CD4-positive, CD25-positive, alpha-beta regulatory T cell (primary cell): ENCODE measurements around the gene RFX1. TPM values are rescaled to one million over a fixed set of nuclear protein-coding genes. Genes with fewer than 3 reads are reported as not detected.
"Not testable (repeated sequence)": the region's sequence is repeated elsewhere in the genome, so short reads cannot be mapped to it uniquely, and the experiment has no call there.

Experiments
- ATAC-seq, 2 donors: fragments of 150-1000 bp; cut with Tn5 transposase; one replicate each; pipeline ENCODE4 v1.10.0; 2021; ENCODE audit warnings: low read depth in 2 of 2, moderate number of reproducible peaks in 2 of 2, moderate library complexity in 1 of 2
- DNase-seq, 3 donors: peaks; one replicate each; pipeline versions ENCODE4 v3.0.0 to v3.0.0-alpha.2; 2012 to 2022; ENCODE audit warnings: mixed read lengths in 1 of 3
- H3K27ac ChIP-seq: one replicate; pipeline ENCODE4 v1.7.0; 2013; ENCODE audit warnings: mild to moderate bottlenecking, low read length; ENCODE audit not compliant: insufficient read depth, poor library complexity, severe bottlenecking
- H3K27me3 ChIP-seq: one replicate; pipeline ENCODE4 v1.7.0; 2013; ENCODE audit warnings: low read length; ENCODE audit not compliant: control insufficient read depth, insufficient read depth
- H3K36me3 ChIP-seq: one replicate; pipeline ENCODE4 v1.7.0; 2013; ENCODE audit warnings: mild to moderate bottlenecking, low read length, moderate library complexity; ENCODE audit not compliant: control insufficient read depth, insufficient read depth
- H3K4me1 ChIP-seq: 2 replicates; pipeline ENCODE4 v1.7.0; 2013; ENCODE audit warnings: mild to moderate bottlenecking, low read length; ENCODE audit not compliant: insufficient read depth, control insufficient read depth, poor library complexity, severe bottlenecking
- H3K4me3 ChIP-seq: one replicate; pipeline ENCODE4 v1.7.0; 2013; ENCODE audit warnings: low read depth, mild to moderate bottlenecking, low read length, moderate library complexity
- H3K9me3 ChIP-seq, 2 experiments: 1 replicate in 1 of 2; 2 replicates in 1 of 2; pipeline ENCODE4 v1.7.0; 2013; ENCODE audit warnings: low read length in 2 of 2, mild to moderate bottlenecking in 1 of 2, moderate library complexity in 1 of 2; ENCODE audit not compliant: control insufficient read depth in 2 of 2
- H3K27ac Mint-ChIP-seq, 3 donors: one replicate each; pipeline ENCODE4 v1.8.0; 2020 to 2022; ENCODE audit warnings: mild to moderate bottlenecking in 3 of 3, mixed read lengths in 3 of 3, moderate library complexity in 2 of 3
- H3K27me3 Mint-ChIP-seq: one replicate; pipeline ENCODE4 v1.8.0; 2022; ENCODE audit warnings: mild to moderate bottlenecking, mixed read lengths
- H3K36me3 Mint-ChIP-seq: one replicate; pipeline ENCODE4 v1.8.0; 2020; ENCODE audit warnings: mixed read lengths
- H3K4me1 Mint-ChIP-seq, 4 donors: one replicate each; pipeline ENCODE4 v1.8.0; 2020 to 2022; ENCODE audit warnings: mixed read lengths in 4 of 4, mild to moderate bottlenecking in 1 of 4
- H3K4me3 Mint-ChIP-seq, 4 donors: one replicate each; pipeline ENCODE4 v1.8.0; 2020 to 2022; ENCODE audit warnings: mild to moderate bottlenecking in 4 of 4, mixed read lengths in 4 of 4, moderate library complexity in 3 of 4
- H3K9me3 Mint-ChIP-seq, 7 donors: one replicate each; pipeline ENCODE4 v1.8.0; 2020 to 2022; ENCODE audit warnings: mixed read lengths in 7 of 7, mild to moderate bottlenecking in 3 of 7, moderate library complexity in 2 of 7
- polyA plus RNA-seq, 4 donors: library from polyadenylated mRNA; unstranded; fragments of 300-500 nt; fragmentation: Illumina TruSeq; gene quantifications; one replicate each; pipeline ENCODE4 v1.2.3, GENCODE V29; 2021
- total RNA-seq: library from RNA; stranded (reverse); gene quantifications from one replicate; pipeline ENCODE4 v1.2.3, GENCODE V29; 2022

Gene RFX1
- total and polyA plus RNA-seq, 5 donors from 2014 or later, result 0.48 to 23.2 (median 1.1) TPM

DNA sequence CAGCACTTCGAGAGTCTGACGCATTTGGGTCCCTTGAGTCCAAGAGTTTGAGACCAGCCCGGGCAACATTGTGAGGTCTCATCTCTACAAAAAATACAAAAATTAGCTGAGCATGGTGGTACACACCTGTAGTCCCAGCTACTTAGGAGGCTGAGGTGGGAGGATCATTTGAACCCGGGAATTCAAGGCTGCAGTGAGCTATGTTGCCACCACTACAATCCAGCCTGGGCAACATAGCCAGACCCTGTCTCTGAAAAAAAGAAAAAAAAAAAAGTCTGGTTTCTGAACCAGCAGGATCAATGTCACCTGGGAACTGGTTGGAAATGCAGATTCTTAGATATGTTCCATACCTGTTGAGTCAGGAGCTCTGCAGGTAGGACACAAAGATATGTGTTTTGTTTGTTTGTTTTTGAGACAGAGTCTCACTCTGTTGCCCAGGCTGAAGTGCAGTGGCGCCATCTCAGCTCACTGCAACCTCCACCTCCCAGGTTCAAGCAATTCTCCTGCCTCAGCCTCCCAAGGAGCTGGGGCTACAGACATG lies 20.6 kb upstream of the RFX1 start:
- H3K27me3 Mint-ChIP-seq, H3K9me3 Mint-ChIP-seq, H3K27me3 ChIP-seq, H3K27ac Mint-ChIP-seq, ATAC-seq, H3K36me3 Mint-ChIP-seq, H3K27ac ChIP-seq, H3K36me3 ChIP-seq, H3K9me3 ChIP-seq, H3K4me3 ChIP-seq, DNase-seq: not testable (repeated sequence)
- peaks cover 0 to 24% (median 15%) of the 10 kb centered on the region in 4 donors for H3K4me1 Mint-ChIP-seq
- peak overlapping the region in 1 of 4 donors; percentile 35 for H3K4me3 Mint-ChIP-seq
- H3K4me1 ChIP-seq, result peaks cover 12% of the 10 kb centered on the region

DNA sequence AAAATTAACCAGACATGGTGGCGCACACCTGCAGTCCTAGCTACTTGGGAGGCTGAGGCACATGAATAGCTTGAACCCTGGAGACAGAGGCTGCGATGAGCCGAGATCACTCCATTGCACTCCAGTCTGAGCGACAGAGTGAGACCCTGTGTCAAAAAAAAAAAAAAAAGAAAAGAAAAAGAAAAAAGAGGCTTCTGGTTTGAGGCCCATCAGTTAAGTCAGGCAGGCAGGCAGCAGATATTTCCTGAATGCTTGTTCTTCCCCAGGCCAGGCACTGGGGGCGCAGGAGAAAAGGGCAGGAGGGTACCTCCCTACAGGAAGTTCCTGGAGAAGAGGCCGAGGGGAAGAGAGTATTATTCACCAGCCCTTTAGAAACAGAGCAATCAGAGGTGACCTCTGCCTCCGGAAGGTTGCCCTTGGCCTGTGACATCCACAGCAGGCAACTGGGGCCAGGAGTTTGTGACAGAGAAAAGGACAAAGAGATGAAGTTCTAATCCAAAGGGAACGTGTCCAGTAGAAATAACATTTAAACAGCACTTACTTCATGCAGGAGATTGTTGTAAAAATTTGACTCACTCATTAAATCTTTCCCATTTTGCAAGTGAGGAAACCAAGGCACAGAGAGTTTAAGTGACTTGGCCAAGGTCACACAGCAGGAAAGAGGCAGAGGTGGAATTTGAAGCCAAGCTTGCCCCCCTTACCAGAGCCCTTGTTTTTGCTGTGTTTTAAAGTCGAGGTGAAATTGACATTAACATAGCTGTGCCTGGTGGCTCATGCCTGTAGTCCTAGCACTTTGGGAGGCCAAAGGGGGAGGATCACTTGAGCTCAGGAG lies 17.5 kb upstream of the RFX1 start:
- no peak overlapping the region for H3K4me3 Mint-ChIP-seq
- no peaks in the 10 kb centered on the region for H3K36me3 Mint-ChIP-seq
- ATAC-seq, result no peak

DNA sequence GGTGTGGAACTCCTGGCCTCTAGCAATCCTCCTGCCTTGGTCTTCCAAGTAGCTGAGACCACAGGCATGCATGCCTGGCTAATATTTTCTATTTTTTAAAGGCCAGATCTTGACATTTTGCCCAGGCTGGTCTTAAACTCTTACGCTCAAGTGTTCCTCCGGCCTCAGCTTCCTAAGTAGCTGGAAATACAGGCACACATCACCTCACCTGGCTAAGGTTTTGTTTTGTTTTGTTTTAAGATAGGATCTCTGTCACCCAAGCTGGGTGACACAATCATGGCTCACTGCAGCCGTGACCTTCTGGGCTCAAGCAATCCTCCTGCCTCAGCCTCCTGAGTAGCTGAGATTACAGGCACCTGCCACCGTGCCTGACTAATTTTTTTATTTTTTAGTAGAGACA lies 16.3 kb upstream of the RFX1 start:
- Histone ChIP-seq H3K4me1 (no peaks in the 10 kb centered on the region), H3K9me3 (no peaks in the 10 kb centered on the region), H3K27me3 (no peaks in the 10 kb centered on the region), H3K36me3 (no peaks in the 10 kb centered on the region), H3K4me3 (no peak overlapping the region), H3K27ac (no peak overlapping the region)
- H3K27ac Mint-ChIP-seq, result no peak overlapping the region
- H3K4me1 Mint-ChIP-seq, result peaks cover 0 to 8% (median 0%) of the 10 kb centered on the region in 4 donors
- no peak for DNase-seq
- no peak overlapping the region for H3K4me3 Mint-ChIP-seq
- no peaks in the 10 kb centered on the region for H3K9me3 Mint-ChIP-seq
- peaks cover 5% of the 10 kb centered on the region for H3K27me3 Mint-ChIP-seq
- no peak for ATAC-seq
- no peaks in the 10 kb centered on the region for H3K36me3 Mint-ChIP-seq

More for the DNA sequence above, 17.5 kb upstream of the RFX1 start:
- Histone ChIP-seq H3K4me3 (no peak overlapping the region), H3K9me3 (no peaks in the 10 kb centered on the region), H3K4me1 (no peaks in the 10 kb centered on the region), H3K27ac (no peak overlapping the region), H3K36me3 (no peaks in the 10 kb centered on the region), H3K27me3 (no peaks in the 10 kb centered on the region)
- H3K27me3 Mint-ChIP-seq, result peaks cover 5% of the 10 kb centered on the region
- H3K27ac Mint-ChIP-seq, result peak overlapping the region in 1 of 3 donors; percentile 10
- no peaks in the 10 kb centered on the region for H3K9me3 Mint-ChIP-seq
- no peak for DNase-seq
- H3K4me1 Mint-ChIP-seq, result peaks cover 0 to 7% (median under 1%) of the 10 kb centered on the region in 4 donors

DNA sequence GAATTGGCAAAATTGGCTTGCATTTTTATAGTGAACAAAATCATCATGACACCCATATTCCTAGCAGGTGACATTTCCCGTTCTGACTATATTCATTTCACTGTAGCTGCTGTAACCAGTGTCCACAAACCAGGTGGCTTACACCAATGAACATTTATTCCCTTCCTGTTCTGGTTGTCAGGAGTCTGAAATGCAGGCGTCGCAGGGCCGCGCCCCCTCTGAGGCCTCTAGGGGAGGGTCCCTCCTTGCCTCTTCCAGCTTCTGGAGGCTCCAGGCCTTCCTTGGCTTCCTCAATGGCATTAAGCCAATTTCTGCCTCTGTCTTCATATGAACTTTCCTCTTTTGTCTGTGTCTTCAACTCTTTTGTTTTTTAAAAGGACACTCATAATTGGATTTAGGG lies 15.4 kb upstream of the RFX1 start:
- H3K36me3 ChIP-seq, result no peaks in the 10 kb centered on the region
- H3K9me3 Mint-ChIP-seq, result no peaks in the 10 kb centered on the region
- H3K4me1 Mint-ChIP-seq, result peaks cover 0 to 8% (median 0%) of the 10 kb centered on the region in 4 donors
- no peak overlapping the region for H3K4me3 Mint-ChIP-seq
- no peak for ATAC-seq
- DNase-seq, result no peak
- H3K27me3 ChIP-seq, result no peaks in the 10 kb centered on the region
- peak overlapping the region in 1 of 3 donors; percentile 42 for H3K27ac Mint-ChIP-seq
- peaks cover 5% of the 10 kb centered on the region for H3K27me3 Mint-ChIP-seq
- no peak overlapping the region for H3K27ac ChIP-seq
- H3K4me3 ChIP-seq, result no peak overlapping the region
- H3K4me1 ChIP-seq, result no peaks in the 10 kb centered on the region
- H3K9me3 ChIP-seq, result no peaks in the 10 kb centered on the region
- H3K36me3 Mint-ChIP-seq, result no peaks in the 10 kb centered on the region

DNA sequence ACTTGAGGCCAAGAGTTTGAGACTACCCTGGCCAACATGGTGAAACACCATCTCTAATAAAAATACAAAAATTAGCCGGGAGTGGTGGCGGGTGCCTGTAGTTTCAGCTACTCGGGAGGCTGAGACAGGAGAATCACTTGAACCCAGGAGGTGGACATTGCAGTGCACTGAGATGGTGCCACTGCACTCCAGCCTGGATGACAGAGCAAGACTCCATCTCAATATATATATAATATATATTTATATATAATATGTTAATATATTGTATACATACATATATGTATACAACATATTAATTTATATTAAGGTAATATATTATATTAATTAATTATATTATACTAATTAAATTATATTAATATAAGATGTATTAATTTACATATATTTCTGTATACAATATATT lies 13.6 kb upstream of the RFX1 start:
- not testable (repeated sequence) for DNase-seq, H3K27ac Mint-ChIP-seq, H3K4me1 ChIP-seq, H3K9me3 Mint-ChIP-seq, H3K27me3 Mint-ChIP-seq, H3K36me3 ChIP-seq, H3K4me3 Mint-ChIP-seq, H3K9me3 ChIP-seq, H3K27me3 ChIP-seq, ATAC-seq, H3K27ac ChIP-seq, H3K4me1 Mint-ChIP-seq, H3K4me3 ChIP-seq, H3K36me3 Mint-ChIP-seq

DNA sequence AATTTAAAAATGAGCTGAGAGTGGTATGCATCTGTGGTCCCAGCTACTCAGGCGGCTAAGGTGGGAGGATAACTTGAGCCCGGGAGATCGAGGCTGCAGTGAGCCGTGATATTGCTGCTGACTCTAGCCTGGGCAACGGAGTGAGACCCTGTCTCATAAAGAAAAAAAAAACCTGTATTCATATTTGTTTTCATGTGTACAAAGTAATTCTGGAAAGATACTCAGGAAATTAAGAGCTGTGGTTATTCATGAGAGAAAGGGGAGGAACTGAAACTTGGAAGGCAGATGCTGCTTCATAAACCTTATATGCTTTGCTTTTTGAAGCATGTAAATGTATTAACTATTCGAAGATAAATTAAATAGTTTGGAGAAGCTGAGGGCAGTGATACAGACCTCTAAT lies 13.0 kb upstream of the RFX1 start:
- Histone ChIP-seq H3K9me3 (no peaks in the 10 kb centered on the region), H3K27me3 (no peaks in the 10 kb centered on the region), H3K36me3 (no peaks in the 10 kb centered on the region), H3K27ac (no peak overlapping the region), H3K4me1 (peaks cover 4% of the 10 kb centered on the region), H3K4me3 (no peak overlapping the region)
- H3K4me1 Mint-ChIP-seq, result peaks cover 0 to 13% (median 3%) of the 10 kb centered on the region in 4 donors
- no peak for ATAC-seq
- peak overlapping the region in 1 of 3 donors; percentile 38 for H3K27ac Mint-ChIP-seq
- no peaks in the 10 kb centered on the region for H3K27me3 Mint-ChIP-seq
- no peak overlapping the region for H3K4me3 Mint-ChIP-seq
- DNase-seq, result no peak
- H3K36me3 Mint-ChIP-seq, result no peaks in the 10 kb centered on the region
- no peaks in the 10 kb centered on the region for H3K9me3 Mint-ChIP-seq

DNA sequence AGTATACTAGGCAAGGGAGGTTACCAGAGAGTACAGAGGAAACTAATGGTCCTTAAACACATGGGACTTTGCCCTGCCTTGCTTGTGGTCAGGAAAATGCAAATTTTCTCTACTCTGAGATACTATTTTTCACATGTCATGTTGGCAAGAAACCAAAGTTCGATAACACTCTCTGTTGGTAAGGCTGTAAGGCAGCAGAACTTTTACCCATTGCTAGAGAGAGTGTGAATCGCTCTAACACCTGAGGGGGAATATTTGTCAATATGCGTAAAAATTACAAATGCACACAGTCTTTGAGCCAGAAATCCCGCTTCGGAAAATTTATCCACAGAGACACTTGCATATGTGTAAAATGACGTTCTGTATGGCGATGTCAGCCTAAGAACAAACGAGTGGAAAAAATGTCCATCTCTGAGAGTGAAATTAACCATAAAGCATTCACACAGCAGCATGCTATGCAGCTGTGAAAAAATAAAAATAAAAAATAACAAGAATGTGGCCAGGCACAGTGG lies 9.5 kb upstream of the RFX1 start:
- H3K27me3 Mint-ChIP-seq, result no peaks in the 10 kb centered on the region
- H3K9me3 Mint-ChIP-seq, result no peaks in the 10 kb centered on the region
- DNase-seq (peak in 1 of 3 donors; percentile 34), ATAC-seq (no peak)
- no peak overlapping the region for H3K4me3 Mint-ChIP-seq
- Histone ChIP-seq H3K36me3 (no peaks in the 10 kb centered on the region), H3K27ac (no peak overlapping the region), H3K4me1 (peaks cover 4% of the 10 kb centered on the region), H3K9me3 (no peaks in the 10 kb centered on the region), H3K4me3 (no peak overlapping the region), H3K27me3 (no peaks in the 10 kb centered on the region)
- H3K36me3 Mint-ChIP-seq, result no peaks in the 10 kb centered on the region
- H3K4me1 Mint-ChIP-seq, result peaks cover 0 to 11% (median 3%) of the 10 kb centered on the region in 4 donors
- peak overlapping the region in 1 of 3 donors; percentile 32 for H3K27ac Mint-ChIP-seq
